HL-60 (cell line): ENCODE measurements around the gene RIPK4.

ENCODE experiments used
- GABPA ChIP-seq: IDR thresholded peaks from 2 replicates; pipeline ENCODE4 v1.6.1; 2012; ENCODE audit warnings: low read depth
- TF ChIP-seq, protein P1 (sequence below): IDR thresholded peaks from one replicate; pipeline ENCODE4 v1.5.1; 2011; ENCODE audit warnings: low read length, control low read depth, inconsistent platforms; ENCODE audit not compliant: insufficient read depth

DNA sequence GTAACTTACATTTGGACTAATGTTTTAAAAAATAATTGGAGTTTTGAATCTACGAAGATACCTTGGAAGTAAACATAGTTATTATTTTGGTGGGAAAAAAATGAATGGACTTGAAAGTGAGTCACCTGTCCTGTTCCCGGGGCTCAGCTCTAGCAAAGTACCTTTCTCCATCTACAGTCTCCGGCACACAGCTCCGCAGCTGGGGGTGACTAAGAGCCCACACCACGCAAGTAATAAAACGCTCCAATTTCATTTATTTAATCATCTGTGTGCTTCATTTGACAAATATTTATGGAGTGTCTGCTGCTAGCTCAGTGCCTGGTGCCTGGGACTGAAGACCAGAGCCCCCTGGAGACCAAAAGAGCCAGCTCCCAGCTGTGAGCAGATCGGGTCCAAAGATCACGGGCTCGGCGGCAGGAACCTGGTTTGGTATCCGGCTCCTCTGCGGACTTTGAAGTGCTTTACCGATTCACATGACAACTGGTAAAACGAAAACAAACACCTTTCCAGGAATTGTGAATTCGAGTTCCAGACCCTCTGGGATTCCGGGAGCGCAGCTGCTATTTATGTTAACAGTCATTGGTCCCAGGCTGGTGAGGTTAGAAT is 1.7 kb upstream of the RIPK4 start:
- TF ChIP-seq, protein P1, sequence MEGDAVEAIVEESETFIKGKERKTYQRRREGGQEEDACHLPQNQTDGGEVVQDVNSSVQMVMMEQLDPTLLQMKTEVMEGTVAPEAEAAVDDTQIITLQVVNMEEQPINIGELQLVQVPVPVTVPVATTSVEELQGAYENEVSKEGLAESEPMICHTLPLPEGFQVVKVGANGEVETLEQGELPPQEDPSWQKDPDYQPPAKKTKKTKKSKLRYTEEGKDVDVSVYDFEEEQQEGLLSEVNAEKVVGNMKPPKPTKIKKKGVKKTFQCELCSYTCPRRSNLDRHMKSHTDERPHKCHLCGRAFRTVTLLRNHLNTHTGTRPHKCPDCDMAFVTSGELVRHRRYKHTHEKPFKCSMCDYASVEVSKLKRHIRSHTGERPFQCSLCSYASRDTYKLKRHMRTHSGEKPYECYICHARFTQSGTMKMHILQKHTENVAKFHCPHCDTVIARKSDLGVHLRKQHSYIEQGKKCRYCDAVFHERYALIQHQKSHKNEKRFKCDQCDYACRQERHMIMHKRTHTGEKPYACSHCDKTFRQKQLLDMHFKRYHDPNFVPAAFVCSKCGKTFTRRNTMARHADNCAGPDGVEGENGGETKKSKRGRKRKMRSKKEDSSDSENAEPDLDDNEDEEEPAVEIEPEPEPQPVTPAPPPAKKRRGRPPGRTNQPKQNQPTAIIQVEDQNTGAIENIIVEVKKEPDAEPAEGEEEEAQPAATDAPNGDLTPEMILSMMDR, result no peak
- TF ChIP-seq GABPA, result no peak
